Measurements from ENCODE around the gene NMB. TPM values are rescaled to one million over a fixed set of nuclear protein-coding genes. Genes with fewer than 3 reads are reported as not detected.

NMB gene
- total RNA-seq, 4 donors from 2014 or later: 3.6 to 7.4 (median 5.1) TPM

DNA sequence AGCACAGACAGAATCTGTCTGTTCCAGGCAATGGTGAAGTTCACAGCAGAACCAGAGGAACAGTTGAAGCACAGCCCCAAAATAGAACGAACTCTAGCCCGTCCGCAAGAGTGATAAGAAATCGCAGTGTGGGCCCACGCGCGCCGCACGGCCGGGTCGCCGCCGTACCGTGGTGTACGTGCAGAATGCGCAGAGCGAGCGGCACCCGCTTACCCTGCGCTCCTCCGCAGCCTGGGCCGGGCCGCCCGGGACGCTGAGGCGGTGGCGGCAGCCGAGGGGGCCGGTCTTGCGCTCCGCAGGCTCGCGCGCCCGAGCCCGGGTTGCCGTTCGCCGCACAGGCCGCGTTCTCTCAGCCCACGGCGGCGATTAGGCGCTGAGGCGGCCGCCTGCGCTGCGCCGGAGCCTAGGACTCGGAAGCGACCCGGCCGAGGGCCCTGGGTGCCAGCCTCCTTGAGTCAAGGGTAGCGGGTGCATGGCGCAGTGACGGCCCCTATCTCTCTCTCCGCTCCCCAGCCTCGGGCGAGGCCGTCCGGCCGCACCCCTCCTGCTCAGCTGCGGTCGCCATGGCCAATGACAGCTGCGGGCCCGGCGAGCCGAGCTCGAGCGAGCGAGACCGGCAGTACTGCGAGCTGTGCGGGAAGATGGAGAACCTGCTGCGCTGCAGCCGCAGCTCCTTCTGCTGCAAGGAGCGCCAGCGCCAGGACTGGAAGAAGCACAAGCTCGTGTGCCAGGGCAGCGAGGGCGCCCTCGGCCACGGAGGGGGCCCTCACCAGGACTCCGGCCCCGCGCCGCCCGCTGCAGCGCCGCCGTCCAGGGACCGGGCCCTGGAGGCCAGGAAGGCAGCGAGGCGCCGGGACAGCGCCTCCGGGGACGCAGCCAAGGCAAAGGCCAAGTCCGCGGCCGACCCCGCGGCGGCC, 24.4 kb downstream of the NMB start:
- no peaks in the 10 kb centered on the region for H3K27me3 ChIP-seq
- peak; percentile 21 to 42 for TF ChIP-seq POLR2AphosphoS5 (IDR thresholded peaks at IDR 0.05)
- no peak for TF ChIP-seq POLR2A (IDR thresholded peaks at IDR 0.05; ENCODE audit: low read depth)
- intact Hi-C loops (cut with DNase I): no loop called here
- peaks cover 10 to 25% (median 18%) of the 10 kb centered on the region in 4 donors for H3K36me3 ChIP-seq
- peak overlapping the region; percentile 90 to 97 (median 94) for H3K27ac ChIP-seq (replicated peaks in 1 of 4)
- peak; percentile 93 for DNase-seq (ENCODE audit: extremely low spot score)
- H3K4me1 ChIP-seq: peaks cover 34 to 53% (median 48%) of the 10 kb centered on the region in 4 donors
- peak overlapping the region; percentile 66 to 81 (median 76) for H3K4me3 ChIP-seq
- WGBS: under 1% methylated on average over 61 of the region's 105 CpGs
- no peaks in the 10 kb centered on the region for H3K9me3 ChIP-seq

DNA sequence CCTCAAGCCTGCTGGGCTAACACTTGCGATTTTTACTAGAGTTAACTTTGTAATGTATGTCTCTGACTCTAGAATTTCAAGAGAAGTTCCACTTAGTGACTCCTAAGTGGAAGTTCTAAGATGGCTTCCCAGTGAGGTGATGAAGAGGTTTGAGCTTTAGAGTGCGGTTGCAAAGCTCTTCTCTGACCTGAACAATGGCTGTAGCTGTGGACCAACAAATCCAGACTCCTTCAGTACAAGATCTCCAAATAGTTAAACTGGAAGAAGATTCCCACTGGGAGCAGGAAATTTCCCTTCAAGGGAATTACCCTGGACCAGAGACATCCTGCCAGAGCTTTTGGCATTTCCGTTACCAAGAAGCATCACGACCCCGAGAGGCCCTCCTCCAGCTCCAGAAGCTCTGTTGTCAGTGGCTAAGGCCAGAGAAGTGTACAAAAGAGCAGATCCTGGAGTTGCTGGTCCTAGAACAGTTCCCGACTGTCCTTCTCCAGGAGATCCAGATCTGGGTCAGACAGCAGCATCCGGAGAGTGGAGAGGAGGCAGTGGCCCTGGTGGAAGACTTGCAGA, 26.2 kb downstream of the NMB start:
- intact Hi-C loops (cut with DNase I): no loop called here
- H3K4me3 ChIP-seq: peak overlapping the region; percentile 66 to 81 (median 76)
- no peak for DNase-seq (ENCODE audit: extremely low spot score)
- H3K9me3 ChIP-seq: no peaks in the 10 kb centered on the region
- H3K27me3 ChIP-seq: no peaks in the 10 kb centered on the region
- WGBS: 50% methylated on average over 7 of the region's 7 CpGs
- peaks cover 0 to 14% (median 5%) of the 10 kb centered on the region in 4 donors for H3K36me3 ChIP-seq
- H3K27ac ChIP-seq (replicated peaks in 1 of 4): peak overlapping the region; percentile 90 to 97 (median 94)
- peaks cover 34 to 53% (median 48%) of the 10 kb centered on the region in 4 donors for H3K4me1 ChIP-seq
- TF ChIP-seq, protein P1, sequence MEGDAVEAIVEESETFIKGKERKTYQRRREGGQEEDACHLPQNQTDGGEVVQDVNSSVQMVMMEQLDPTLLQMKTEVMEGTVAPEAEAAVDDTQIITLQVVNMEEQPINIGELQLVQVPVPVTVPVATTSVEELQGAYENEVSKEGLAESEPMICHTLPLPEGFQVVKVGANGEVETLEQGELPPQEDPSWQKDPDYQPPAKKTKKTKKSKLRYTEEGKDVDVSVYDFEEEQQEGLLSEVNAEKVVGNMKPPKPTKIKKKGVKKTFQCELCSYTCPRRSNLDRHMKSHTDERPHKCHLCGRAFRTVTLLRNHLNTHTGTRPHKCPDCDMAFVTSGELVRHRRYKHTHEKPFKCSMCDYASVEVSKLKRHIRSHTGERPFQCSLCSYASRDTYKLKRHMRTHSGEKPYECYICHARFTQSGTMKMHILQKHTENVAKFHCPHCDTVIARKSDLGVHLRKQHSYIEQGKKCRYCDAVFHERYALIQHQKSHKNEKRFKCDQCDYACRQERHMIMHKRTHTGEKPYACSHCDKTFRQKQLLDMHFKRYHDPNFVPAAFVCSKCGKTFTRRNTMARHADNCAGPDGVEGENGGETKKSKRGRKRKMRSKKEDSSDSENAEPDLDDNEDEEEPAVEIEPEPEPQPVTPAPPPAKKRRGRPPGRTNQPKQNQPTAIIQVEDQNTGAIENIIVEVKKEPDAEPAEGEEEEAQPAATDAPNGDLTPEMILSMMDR (IDR thresholded peaks at IDR 0.05): no peak
- TF ChIP-seq POLR2A (IDR thresholded peaks at IDR 0.05; ENCODE audit: low read depth) (no peak), EP300 (IDR thresholded peaks at IDR 0.05) (no peak), POLR2AphosphoS5 (IDR thresholded peaks at IDR 0.05) (no peak)

DNA sequence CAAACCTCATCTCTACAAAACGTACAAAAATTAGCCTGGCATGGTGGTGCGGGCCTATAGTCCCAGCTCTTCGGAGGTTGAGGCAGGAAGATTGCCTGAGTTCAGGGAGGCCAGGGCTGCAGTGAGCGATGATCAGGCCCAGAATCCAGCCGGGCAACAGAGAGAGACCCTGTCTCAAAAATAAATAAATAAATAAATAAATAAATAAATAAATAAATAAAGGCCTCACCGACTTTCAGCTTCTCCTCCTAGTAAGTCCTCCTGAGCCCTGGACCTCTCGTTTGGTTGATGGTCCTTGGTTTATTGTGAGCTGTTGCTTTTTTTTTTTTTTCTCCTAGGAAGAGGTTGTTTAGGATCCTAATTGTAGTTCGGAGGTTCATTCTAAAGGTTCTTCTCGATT, 29.0 kb downstream of the NMB start:
- TF ChIP-seq, protein P1 (IDR thresholded peaks at IDR 0.05): no peak
- TF ChIP-seq POLR2A (IDR thresholded peaks at IDR 0.05; ENCODE audit: low read depth): no peak
- TF ChIP-seq EP300 (IDR thresholded peaks at IDR 0.05): no peak
- TF ChIP-seq POLR2AphosphoS5 (IDR thresholded peaks at IDR 0.05): no peak
- H3K27me3 ChIP-seq: no peaks in the 10 kb centered on the region
- WGBS: 87% methylated on average over 9 of the region's 9 CpGs
- DNase-seq (ENCODE audit: extremely low spot score): no peak
- H3K27ac ChIP-seq (replicated peaks in 1 of 4): no peak overlapping the region
- no peaks in the 10 kb centered on the region for H3K9me3 ChIP-seq
- peaks cover 0 to 12% (median 0%) of the 10 kb centered on the region in 4 donors for H3K36me3 ChIP-seq
- intact Hi-C loops (cut with DNase I): no loop called here
- H3K4me1 ChIP-seq: peaks cover 20 to 31% (median 27%) of the 10 kb centered on the region in 4 donors
- H3K4me3 ChIP-seq: no peak overlapping the region

DNA sequence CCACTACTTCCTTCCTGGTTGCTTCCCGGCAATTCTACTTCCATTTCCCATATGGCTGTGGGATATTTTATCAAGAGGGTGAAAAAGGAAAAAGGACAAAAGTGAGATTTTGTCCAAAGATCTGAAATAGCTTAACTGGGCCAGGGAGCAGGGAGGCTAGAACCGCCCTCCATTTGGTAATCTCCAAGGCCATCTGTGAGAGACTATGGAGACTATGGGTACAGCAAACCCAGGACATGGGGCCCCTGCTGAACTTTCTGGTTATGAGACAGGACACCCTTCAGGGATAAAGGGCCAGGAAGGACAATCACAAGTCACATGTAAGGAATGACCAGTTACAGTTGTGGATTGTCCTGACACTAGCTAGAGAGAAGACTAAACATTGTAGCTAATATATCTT, 32.9 kb downstream of the NMB start:
- Histone ChIP-seq H3K36me3 (peaks cover 16 to 47% (median 26%) of the 10 kb centered on the region in 4 donors), H3K27me3 (no peaks in the 10 kb centered on the region), H3K27ac (replicated peaks in 1 of 4) (no peak overlapping the region), H3K9me3 (peaks cover 0 to 17% (median 14%) of the 10 kb centered on the region in 4 donors), H3K4me1 (peaks cover 0 to 3% (median 2%) of the 10 kb centered on the region in 4 donors), H3K4me3 (no peak overlapping the region)
- 88% methylated on average over 2 of the region's 2 CpGs for WGBS
- TF ChIP-seq POLR2A (IDR thresholded peaks at IDR 0.05; ENCODE audit: low read depth): no peak
- no peak for TF ChIP-seq POLR2AphosphoS5 (IDR thresholded peaks at IDR 0.05)
- TF ChIP-seq, protein P1 (IDR thresholded peaks at IDR 0.05): no peak
- TF ChIP-seq EP300 (IDR thresholded peaks at IDR 0.05): no peak
- no peak for DNase-seq (ENCODE audit: extremely low spot score)
- intact Hi-C loops (cut with DNase I): no loop called here

DNA sequence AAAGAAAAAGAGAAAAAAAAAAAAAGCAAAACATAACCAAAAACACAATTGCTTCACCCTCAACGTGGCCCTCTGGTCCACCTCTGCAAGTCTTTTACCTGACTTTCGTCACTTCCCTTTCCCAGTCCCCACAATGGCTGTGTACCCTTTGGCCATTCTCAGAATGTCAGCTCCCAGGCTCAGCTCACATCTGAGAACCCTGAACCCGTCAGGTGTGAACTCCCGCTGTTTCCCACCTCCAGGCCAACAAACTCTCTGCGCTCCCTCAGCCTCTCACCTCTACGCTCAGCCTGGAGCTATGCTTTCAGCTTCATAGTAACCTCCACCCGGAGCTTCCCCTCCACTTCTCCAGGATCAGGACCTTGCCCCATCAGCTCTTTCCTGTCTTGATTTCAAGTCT, 33.6 kb downstream of the NMB start:
- intact Hi-C loops (cut with DNase I): no loop called here
- TF ChIP-seq POLR2A (IDR thresholded peaks at IDR 0.05; ENCODE audit: low read depth) (no peak), EP300 (IDR thresholded peaks at IDR 0.05) (no peak), POLR2AphosphoS5 (IDR thresholded peaks at IDR 0.05) (no peak)
- TF ChIP-seq, protein P1 (IDR thresholded peaks at IDR 0.05): no peak
- peaks cover 16 to 47% (median 26%) of the 10 kb centered on the region in 4 donors for H3K36me3 ChIP-seq
- WGBS: 86% methylated on average over 6 of the region's 7 CpGs
- H3K27me3 ChIP-seq: no peaks in the 10 kb centered on the region
- no peak for DNase-seq (ENCODE audit: extremely low spot score)
- no peak overlapping the region for H3K27ac ChIP-seq (replicated peaks in 1 of 4)
- H3K4me1 ChIP-seq: no peaks in the 10 kb centered on the region
- H3K4me3 ChIP-seq: no peak overlapping the region
- H3K9me3 ChIP-seq: peaks cover 0 to 17% (median 14%) of the 10 kb centered on the region in 4 donors

Measured in esophagus muscularis mucosa (tissue), 4 donors.